ENCODE data around the gene EXOSC7.
A peak's percentile ranks its signal among the peaks of the same experiment; 100 is the strongest.

DNA sequence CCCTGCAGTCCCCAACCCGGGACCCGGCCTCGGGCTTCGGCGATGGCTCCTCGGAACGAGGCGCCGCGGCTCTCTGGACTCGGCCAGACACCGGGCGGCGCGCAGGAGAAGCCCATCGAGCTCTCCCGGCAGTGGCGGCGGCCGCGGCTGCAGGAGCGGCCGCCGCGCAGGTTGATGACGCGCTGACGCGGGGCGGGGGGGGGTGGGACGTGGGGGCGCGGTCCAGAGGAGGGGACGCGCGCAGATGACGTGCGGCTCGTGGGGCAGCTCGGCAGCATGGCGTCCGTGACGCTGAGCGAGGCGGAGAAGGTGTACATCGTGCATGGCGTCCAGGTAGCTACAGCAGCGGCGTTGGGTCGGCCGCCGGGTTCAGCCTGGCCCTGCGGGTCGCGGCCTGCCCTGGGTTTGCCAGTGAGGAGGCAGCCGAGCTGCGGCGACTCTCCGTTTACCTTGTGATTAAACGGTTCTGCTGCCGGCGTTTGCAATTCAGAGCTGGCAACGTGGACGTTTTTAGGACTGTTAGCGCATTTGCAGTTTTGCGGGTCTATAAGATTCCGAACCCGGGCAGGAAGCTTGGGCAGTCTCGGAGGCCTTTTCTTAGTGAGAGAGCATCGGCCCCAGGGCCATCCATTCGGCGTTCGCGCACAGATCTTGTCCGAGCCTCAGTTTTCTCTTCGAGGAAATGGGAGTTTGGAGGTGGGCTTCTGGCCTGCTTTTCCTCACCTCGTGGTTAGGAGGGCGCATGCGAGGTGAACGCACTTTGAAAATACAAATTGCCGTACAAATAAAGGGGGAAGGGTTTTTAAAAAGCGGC lies at the start of gene EXOSC7, which contains the start of gene ZDHHC3:
- TF ChIP-seq, protein P1, sequence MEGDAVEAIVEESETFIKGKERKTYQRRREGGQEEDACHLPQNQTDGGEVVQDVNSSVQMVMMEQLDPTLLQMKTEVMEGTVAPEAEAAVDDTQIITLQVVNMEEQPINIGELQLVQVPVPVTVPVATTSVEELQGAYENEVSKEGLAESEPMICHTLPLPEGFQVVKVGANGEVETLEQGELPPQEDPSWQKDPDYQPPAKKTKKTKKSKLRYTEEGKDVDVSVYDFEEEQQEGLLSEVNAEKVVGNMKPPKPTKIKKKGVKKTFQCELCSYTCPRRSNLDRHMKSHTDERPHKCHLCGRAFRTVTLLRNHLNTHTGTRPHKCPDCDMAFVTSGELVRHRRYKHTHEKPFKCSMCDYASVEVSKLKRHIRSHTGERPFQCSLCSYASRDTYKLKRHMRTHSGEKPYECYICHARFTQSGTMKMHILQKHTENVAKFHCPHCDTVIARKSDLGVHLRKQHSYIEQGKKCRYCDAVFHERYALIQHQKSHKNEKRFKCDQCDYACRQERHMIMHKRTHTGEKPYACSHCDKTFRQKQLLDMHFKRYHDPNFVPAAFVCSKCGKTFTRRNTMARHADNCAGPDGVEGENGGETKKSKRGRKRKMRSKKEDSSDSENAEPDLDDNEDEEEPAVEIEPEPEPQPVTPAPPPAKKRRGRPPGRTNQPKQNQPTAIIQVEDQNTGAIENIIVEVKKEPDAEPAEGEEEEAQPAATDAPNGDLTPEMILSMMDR (conservative IDR thresholded peaks at IDR 0.05; ENCODE audit: low read depth, low read length), result no peak
- TF ChIP-seq RAD21 (IDR thresholded peaks at IDR 0.05; ENCODE audit: low read length) (no peak), MAFK (IDR thresholded peaks at IDR 0.05; ENCODE audit: low read depth, low read length) (no peak), POLR2A (IDR thresholded peaks at IDR 0.05; ENCODE audit: low read depth, low read length) (peak; percentile 74; the same call in 1 of the 2 replicates), CEBPB (IDR thresholded peaks at IDR 0.05; ENCODE audit: low read depth, low read length) (no peak), SMC3 (IDR thresholded peaks at IDR 0.05; ENCODE audit: low read depth, low read length) (no peak), CHD1 (IDR thresholded peaks at IDR 0.05; ENCODE audit: low read depth, low read length) (no peak), RFX5 (IDR thresholded peaks at IDR 0.05; ENCODE audit: low read depth, low read length) (no peak), RCOR1 (IDR thresholded peaks at IDR 0.05; ENCODE audit: insufficient replicate concordance, low read length) (no peak), MXI1 (IDR thresholded peaks at IDR 0.05; ENCODE audit: borderline replicate concordance, low read depth, low read length) (peak; percentile 94), MAZ (IDR thresholded peaks at IDR 0.05; ENCODE audit: borderline replicate concordance, low read depth, low read length) (peak; percentile 94)
- TF ChIP-seq, protein P2, sequence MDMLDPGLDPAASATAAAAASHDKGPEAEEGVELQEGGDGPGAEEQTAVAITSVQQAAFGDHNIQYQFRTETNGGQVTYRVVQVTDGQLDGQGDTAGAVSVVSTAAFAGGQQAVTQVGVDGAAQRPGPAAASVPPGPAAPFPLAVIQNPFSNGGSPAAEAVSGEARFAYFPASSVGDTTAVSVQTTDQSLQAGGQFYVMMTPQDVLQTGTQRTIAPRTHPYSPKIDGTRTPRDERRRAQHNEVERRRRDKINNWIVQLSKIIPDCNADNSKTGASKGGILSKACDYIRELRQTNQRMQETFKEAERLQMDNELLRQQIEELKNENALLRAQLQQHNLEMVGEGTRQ (IDR thresholded peaks at IDR 0.05; ENCODE audit: low read depth, low read length), result peak; percentile 30; the same call in 1 of the 2 replicates

Measured in IMR-90 (cell line).